Measurements from ENCODE around the gene SKAP1. TPM values are rescaled to one million over a fixed set of nuclear protein-coding genes. Genes with fewer than 3 reads are reported as not detected.

The SKAP1 gene
- total RNA-seq, 6 donors from 2014 or later: 1.9 to 5.3 (median 3.9) TPM

DNA sequence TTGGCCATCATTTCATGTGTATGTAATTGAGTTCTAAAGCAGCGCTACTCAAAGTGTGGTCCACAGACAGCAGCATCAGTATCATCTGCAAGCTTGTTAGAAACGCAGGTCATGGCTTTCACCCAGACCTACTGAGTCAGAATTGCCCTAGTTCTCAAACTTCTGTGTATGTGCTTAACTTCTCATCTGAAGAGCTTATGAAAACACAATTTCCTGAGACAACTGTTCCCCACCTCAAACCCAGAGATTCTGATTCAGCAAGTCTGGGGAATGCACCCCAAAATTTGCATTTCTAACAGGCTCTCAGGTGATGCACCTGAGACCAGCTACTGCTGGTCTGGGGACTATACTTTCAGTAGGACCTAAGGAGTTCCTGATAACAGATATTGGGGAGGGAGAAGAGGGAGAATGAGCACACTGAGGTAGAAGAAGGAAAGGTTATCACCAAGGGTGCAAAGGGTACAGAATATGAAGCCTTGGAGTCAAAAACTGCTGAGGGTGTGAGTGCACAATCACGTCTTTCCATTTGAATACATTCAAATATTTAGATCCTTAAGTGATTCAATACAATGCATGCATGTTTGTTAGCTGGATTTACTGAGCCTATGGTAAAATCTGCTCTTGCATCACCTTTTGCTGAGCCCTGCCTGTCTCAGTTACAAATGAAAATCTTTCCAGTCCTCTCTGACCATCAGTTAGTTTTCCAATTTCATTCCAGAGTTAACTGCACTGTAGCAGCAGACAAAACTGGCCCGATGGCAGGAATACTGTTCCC is 29.2 kb upstream of the SKAP1 start:
- Histone ChIP-seq H3K36me3 (no peaks in the 10 kb centered on the region), H3K4me3 (no peak overlapping the region), H3K27ac (no peak overlapping the region), H3K27me3 (no peaks in the 10 kb centered on the region), H3K9me3 (peaks cover 0 to 10% (median 5%) of the 10 kb centered on the region in 4 donors), H3K4me1 (peaks cover 0 to 9% (median 6%) of the 10 kb centered on the region in 4 donors)
- TF ChIP-seq POLR2A (IDR thresholded peaks at IDR 0.05) (no peak), POLR2AphosphoS5 (IDR thresholded peaks at IDR 0.05) (no peak), EP300 (IDR thresholded peaks at IDR 0.05) (no peak)
- TF ChIP-seq, protein P1, sequence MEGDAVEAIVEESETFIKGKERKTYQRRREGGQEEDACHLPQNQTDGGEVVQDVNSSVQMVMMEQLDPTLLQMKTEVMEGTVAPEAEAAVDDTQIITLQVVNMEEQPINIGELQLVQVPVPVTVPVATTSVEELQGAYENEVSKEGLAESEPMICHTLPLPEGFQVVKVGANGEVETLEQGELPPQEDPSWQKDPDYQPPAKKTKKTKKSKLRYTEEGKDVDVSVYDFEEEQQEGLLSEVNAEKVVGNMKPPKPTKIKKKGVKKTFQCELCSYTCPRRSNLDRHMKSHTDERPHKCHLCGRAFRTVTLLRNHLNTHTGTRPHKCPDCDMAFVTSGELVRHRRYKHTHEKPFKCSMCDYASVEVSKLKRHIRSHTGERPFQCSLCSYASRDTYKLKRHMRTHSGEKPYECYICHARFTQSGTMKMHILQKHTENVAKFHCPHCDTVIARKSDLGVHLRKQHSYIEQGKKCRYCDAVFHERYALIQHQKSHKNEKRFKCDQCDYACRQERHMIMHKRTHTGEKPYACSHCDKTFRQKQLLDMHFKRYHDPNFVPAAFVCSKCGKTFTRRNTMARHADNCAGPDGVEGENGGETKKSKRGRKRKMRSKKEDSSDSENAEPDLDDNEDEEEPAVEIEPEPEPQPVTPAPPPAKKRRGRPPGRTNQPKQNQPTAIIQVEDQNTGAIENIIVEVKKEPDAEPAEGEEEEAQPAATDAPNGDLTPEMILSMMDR (IDR thresholded peaks at IDR 0.05): no peak
- ATAC-seq (ENCODE audit: low FRiP score in 2 of 2) (no peak), DNase-seq (no peak)
- 69 to 78% methylated on average over 4 of the region's 4 CpGs for WGBS, 2 donors

DNA sequence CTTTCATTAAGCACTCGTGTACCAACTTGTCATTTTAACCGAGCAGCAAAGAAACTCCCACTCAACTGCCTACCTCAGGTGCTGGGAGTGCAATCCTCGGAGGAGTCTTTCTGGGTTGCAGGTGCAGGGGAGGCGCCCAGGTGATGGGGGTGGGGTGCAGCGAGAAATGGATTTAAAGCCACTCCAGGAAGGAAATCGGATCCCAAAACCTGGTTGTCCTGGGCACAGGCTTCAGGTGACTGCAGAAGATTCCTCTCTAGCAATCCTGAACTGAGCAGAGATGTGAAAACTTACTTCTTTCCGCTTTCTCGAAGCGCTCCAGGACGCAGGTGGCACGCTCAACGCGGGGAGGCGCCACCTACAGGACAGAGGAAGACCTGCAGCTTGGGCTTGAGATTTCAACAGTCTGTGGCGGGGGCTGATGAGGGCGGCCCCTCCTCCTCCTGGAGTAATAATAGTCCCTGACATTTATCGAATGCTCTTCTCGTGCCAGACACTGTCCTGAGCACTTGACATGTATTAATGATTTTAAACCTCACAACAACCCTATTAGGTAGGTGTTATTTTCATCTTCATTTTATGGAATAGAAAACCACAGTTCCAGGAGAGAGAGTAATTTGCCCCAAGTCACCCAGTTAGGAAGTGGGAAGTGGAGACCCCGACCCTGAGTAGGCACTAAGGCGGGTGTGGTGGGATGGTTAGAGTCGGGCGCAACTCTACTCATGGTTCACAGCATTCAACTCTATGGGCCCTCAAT is 27.2 kb upstream of the SKAP1 start:
- no peaks in the 10 kb centered on the region for H3K36me3 ChIP-seq
- peaks cover 0 to 12% (median 5%) of the 10 kb centered on the region in 4 donors for H3K9me3 ChIP-seq
- TF ChIP-seq POLR2A (IDR thresholded peaks at IDR 0.05) (no peak), EP300 (IDR thresholded peaks at IDR 0.05) (no peak), POLR2AphosphoS5 (IDR thresholded peaks at IDR 0.05) (no peak)
- TF ChIP-seq, protein P1 (IDR thresholded peaks at IDR 0.05): peak; percentile 73 to 93 (median 86)
- 17 to 30% methylated on average over 12 to 22 of the region's 22 CpGs for WGBS, 2 donors
- H3K27me3 ChIP-seq: no peaks in the 10 kb centered on the region
- ATAC-seq (ENCODE audit: low FRiP score in 2 of 2) (peak; percentile 88 to 92), DNase-seq (peak; percentile 65 to 81)
- H3K4me1 ChIP-seq: peaks cover 0 to 9% (median 6%) of the 10 kb centered on the region in 4 donors
- peak overlapping the region in 1 of 4 donors; percentile 15 for H3K4me3 ChIP-seq
- H3K27ac ChIP-seq: no peak overlapping the region

DNA sequence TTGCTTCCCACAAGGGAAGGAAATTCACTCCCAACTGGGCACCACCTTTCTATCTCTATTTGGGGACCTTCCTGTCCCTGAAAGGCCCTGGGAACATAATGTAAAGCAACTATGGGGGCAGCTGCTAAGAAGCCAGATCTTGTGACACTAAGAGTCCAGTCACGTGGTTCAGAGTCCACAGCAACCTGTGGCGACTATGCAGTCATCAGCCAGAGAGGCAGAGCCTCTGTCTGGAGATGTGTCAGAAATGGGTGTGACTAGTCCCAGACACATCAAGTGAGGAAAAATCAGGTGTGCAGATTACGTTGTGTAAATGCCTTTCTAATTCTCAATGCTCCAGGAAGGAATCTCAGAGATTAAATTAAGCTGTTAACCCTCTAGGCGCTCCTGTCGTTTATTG is 26.6 kb upstream of the SKAP1 start:
- Histone ChIP-seq H3K27me3 (no peaks in the 10 kb centered on the region), H3K36me3 (no peaks in the 10 kb centered on the region), H3K4me1 (peaks cover 0 to 9% (median 6%) of the 10 kb centered on the region in 4 donors), H3K4me3 (no peak overlapping the region), H3K9me3 (peaks cover 0 to 12% (median 5%) of the 10 kb centered on the region in 4 donors), H3K27ac (no peak overlapping the region)
- 43 to 56% methylated on average over 5 of the region's 5 CpGs for WGBS, 2 donors
- ATAC-seq (ENCODE audit: low FRiP score in 2 of 2): peak in 1 of 2 donors; percentile 28
- TF ChIP-seq POLR2AphosphoS5 (IDR thresholded peaks at IDR 0.05): no peak
- no peak for TF ChIP-seq EP300 (IDR thresholded peaks at IDR 0.05)
- TF ChIP-seq POLR2A (IDR thresholded peaks at IDR 0.05): no peak
- TF ChIP-seq, protein P1 (IDR thresholded peaks at IDR 0.05): no peak
- no peak for DNase-seq

DNA sequence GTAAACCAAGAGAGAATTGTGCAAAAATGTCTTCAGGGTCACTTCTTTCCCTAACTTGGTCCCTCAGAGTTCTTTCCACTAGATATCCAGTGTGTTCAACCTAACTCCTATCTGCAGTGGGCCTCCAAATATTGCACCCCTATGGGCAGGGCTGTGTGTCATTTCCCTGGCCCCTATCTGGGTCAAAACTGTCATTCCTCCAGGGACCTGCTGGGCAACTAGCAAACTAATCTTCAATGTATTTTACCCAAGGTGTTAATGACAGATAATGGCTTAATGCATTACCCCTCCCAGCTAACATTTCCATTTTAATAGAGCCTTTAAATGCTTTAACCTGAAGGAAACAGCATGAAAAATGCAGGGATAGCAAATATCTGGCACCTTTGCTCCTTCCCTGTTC is 25.8 kb upstream of the SKAP1 start:
- Histone ChIP-seq H3K27me3 (no peaks in the 10 kb centered on the region), H3K9me3 (peaks cover 0 to 12% (median 5%) of the 10 kb centered on the region in 4 donors), H3K4me1 (peaks cover 0 to 9% (median 6%) of the 10 kb centered on the region in 4 donors), H3K27ac (no peak overlapping the region), H3K36me3 (no peaks in the 10 kb centered on the region), H3K4me3 (no peak overlapping the region)
- ATAC-seq (ENCODE audit: low FRiP score in 2 of 2) (no peak), DNase-seq (no peak)
- TF ChIP-seq, protein P1 (IDR thresholded peaks at IDR 0.05): no peak
- TF ChIP-seq POLR2AphosphoS5 (IDR thresholded peaks at IDR 0.05) (no peak), EP300 (IDR thresholded peaks at IDR 0.05) (no peak), POLR2A (IDR thresholded peaks at IDR 0.05) (no peak)

Measured in upper lobe of left lung (tissue), 6 donors.